Small intestine (tissue), 7 donors: ENCODE measurements around the gene CTBS. TPM values are rescaled to one million over a fixed set of nuclear protein-coding genes. Genes with fewer than 3 reads are reported as not detected.
"Not testable (repeated sequence)": the region's sequence is repeated elsewhere in the genome, so short reads cannot be mapped to it uniquely, and the experiment has no call there.

Experiments
- DNase-seq, 2 donors: peaks; one replicate each; pipeline versions ENCODE4 v3.0.0 to v3.0.0-alpha.2; 2013
- FAIRE-seq: peaks from 2 replicates; lab custom pipeline; 2012; peaks lifted over from hg19 to GRCh38; lab: Jason Lieb, UNC
- H3K27ac ChIP-seq, 3 donors: one replicate each; pipeline ENCODE4 v1.5.1; 2013; ENCODE audit warnings: low read length in 2 of 3, mild to moderate bottlenecking in 2 of 3, control low read depth in 1 of 3, inconsistent platforms in 1 of 3, low read depth in 1 of 3, moderate library complexity in 1 of 3
- H3K27me3 ChIP-seq, 3 donors: one replicate each; pipeline ENCODE4 v1.6.1; 2013; ENCODE audit warnings: low read length in 3 of 3, inconsistent platforms in 1 of 3; ENCODE audit not compliant: control insufficient read depth in 3 of 3, insufficient read depth in 3 of 3
- H3K36me3 ChIP-seq, 3 donors: one replicate each; pipeline ENCODE4 v1.6.1; 2013; ENCODE audit warnings: low read length in 3 of 3, inconsistent platforms in 1 of 3, low read depth in 1 of 3, mild to moderate bottlenecking in 1 of 3, moderate library complexity in 1 of 3; ENCODE audit not compliant: control insufficient read depth in 3 of 3, insufficient read depth in 2 of 3
- H3K4me1 ChIP-seq, 3 donors: one replicate each; pipeline ENCODE4 v1.6.1; 2013; ENCODE audit warnings: low read length in 2 of 3, inconsistent platforms in 1 of 3, low read depth in 1 of 3, mild to moderate bottlenecking in 1 of 3, moderate library complexity in 1 of 3; ENCODE audit not compliant: control insufficient read depth in 3 of 3, insufficient read depth in 2 of 3
- H3K4me3 ChIP-seq, 3 donors: one replicate each; pipeline ENCODE4 v1.5.1; 2013; ENCODE audit warnings: low read length in 3 of 3, control low read depth in 1 of 3, inconsistent platforms in 1 of 3, low read depth in 1 of 3, mild to moderate bottlenecking in 1 of 3, moderate library complexity in 1 of 3
- H3K9me3 ChIP-seq, 2 donors: one replicate each; pipeline ENCODE4 v1.6.1; 2013; ENCODE audit warnings: low read depth in 1 of 2, low read length in 1 of 2; ENCODE audit not compliant: control insufficient read depth in 2 of 2, insufficient read depth in 1 of 2
- WGBS, 3 donors: extraction: QIAGEN DNeasy Blood & Tissue Kit; methylation state at CpG; one replicate each; pipeline ENCODE4 v1.1.7; 2013; 5-methylcytosine and 5-hydroxymethylcytosine counted together
- polyA plus RNA-seq, 4 donors: library from polyadenylated mRNA; stranded (reverse) in 3 of 4; unstranded in 1 of 4; fragments of 200-250 nt in 3 of 4; fragments of 120-200 nt in 1 of 4; gene quantifications; one replicate each; pipeline versions ENCODE4 v1.2.1 to v1.2.3, GENCODE V29; 2013
- donor health status: healthy with polysubstance abuse.
- donor health status: control.
- donor health status: control.
- donor health status: Bipolar disorder and iron deficiency.
- donor health status: healthy.

Gene CTBS
- polyA plus RNA-seq, 4 donors, result 4.5 to 29.3 (median 7.3) TPM

DNA sequence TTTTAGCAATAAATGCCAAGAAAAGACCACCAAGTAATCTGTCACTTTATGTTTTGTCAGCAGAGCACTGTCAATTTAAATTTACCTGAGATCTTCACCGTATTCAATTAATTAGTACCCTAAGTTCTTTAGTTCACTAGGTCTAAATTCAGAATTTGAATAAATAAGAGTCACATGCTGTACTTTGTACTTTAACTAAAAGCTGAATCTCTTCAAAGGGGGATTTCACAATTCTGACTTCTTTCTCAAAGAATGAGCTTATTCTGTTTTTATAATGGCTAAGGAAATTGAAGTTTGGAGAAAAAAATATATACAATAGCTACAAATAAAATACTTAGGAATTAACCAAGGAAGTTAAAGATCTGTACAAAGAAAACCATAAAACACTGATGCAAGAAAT, 65.7 kb downstream of the CTBS start:
- FAIRE-seq (no peak), DNase-seq (no peak)
- H3K4me3 ChIP-seq, result no peak overlapping the region
- H3K36me3 ChIP-seq, result peaks cover 0 to 3% (median 0%) of the 10 kb centered on the region in 3 donors
- WGBS, 3 donors, result 93 to 98% (median 97%) methylated on average over 1 of the region's 1 CpG
- H3K27me3 ChIP-seq, result no peaks in the 10 kb centered on the region
- no peak overlapping the region for H3K27ac ChIP-seq
- H3K9me3 ChIP-seq, result peaks cover 0 to 8% of the 10 kb centered on the region in 2 donors
- H3K4me1 ChIP-seq, result peaks cover 2 to 14% (median 11%) of the 10 kb centered on the region in 3 donors

DNA sequence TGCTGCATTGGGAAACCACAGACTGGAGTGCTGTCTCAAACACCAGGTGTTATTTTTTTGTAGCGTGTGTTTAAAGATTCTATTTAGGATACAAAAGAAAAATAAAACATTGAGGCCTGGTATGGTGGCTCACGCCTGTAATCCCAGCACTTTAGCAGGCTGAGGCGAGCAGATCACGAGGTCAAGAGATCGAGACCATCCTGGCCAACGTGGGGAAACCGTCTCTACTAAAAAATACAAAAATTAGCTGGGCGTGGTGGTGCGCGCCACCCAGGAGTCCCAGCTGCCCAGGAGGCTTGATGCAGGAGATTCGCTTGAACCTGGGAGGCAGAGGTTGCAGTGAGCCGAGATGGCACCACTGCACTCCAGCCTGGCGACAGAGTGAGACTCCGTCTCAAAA, 66.4 kb downstream of the CTBS start:
- H3K27ac ChIP-seq, H3K27me3 ChIP-seq, H3K4me3 ChIP-seq, H3K36me3 ChIP-seq, H3K9me3 ChIP-seq, FAIRE-seq, DNase-seq: not testable (repeated sequence)
- H3K4me1 ChIP-seq, result peaks cover 4 to 19% (median 17%) of the 10 kb centered on the region in 3 donors
- 91 to 96% (median 96%) methylated on average over 14 of the region's 14 CpGs for WGBS, 3 donors

DNA sequence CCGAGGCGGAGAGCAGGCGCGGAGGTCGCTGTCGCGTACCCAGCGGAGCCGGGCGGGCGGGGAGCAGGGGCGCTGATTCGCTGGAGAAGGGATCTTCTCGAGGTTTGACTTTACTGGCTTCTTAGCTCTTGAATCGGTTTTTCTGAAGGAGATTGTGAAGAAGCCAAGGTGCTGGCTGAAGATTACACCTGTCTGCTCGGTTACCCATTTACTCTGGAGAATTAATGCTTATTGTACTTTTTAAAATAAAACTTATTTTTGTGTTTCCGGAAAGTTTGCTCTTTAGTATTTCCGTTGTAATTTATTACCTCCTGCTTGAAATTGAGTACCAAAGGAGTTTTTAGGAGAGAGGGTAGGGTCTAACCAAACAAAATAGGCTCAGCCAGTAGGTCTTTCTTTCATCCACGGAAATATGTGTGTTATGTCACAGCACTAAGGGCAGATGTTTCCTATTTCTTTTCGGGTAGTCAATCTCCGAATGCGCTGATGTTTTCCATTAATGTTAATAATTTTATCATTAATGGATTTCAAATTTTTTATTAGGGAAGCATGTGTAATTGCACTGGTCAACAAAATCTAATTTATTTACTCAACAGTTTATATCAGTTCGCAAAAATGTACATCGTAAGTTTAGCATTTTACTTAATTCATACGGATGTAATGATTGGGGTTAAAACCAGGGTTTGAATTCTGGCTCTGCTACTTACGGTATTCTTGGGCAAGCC, 67.3 kb downstream of the CTBS start:
- no peaks in the 10 kb centered on the region for H3K27me3 ChIP-seq
- DNase-seq (no peak), FAIRE-seq (no peak)
- peak overlapping the region; percentile 41 to 85 (median 77) for H3K4me3 ChIP-seq
- H3K36me3 ChIP-seq, result peaks cover 0 to 7% (median 0%) of the 10 kb centered on the region in 3 donors
- H3K27ac ChIP-seq, result peak overlapping the region; percentile 93 to 99 (median 98)
- H3K9me3 ChIP-seq, result peaks cover 0 to 8% of the 10 kb centered on the region in 2 donors
- H3K4me1 ChIP-seq, result peaks cover 4 to 20% (median 17%) of the 10 kb centered on the region in 3 donors
- WGBS, 3 donors, result 5 to 11% (median 10%) methylated on average over 26 of the region's 26 CpGs

DNA sequence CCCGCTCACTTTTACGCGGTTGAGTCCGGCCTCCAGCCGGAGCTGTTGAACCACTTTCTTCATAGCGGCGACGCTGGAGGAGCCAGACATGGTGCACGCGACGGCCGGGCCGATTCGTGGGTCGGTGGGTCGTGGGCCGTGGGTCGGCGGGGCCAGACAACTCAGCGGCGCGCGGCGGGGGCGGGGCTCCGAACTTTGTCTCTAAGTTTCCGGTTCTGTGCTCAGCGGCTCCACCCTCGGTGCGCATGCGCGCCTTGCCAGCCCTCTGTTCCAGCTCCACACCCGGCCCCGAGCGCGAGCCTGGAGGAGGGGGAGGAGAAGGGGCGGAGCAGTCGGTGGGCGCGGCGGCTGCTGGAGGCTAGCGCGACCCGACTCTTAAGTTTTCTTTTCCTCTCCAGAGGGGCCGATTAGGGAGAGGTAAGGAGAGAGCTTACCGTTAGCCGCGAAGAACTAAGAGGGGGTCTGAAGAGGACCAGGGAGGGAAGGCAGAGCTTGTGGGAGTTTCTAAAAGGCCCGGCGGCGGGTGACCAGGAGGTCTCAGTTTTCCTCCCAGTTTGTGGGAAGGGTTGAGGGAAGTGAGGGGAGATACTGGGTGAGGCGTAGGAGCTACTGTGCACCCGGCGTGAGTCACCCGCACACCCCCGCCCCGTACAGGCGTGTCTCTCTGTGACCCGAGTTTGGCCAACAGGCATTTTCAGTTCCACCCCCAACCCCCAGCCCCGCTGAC, 68.1 kb downstream of the CTBS start, which contains the start of the genes GNG5 and SPATA1:
Gene GNG5 (minus strand): TSS at position 580 of the 727 bp plus-strand sequence. CDS start 490 bp downstream, at position 90.
Gene SPATA1 (plus strand): TSS at position 385 of the 727 bp plus-strand sequence. CDS start 9,974 bp downstream, outside the sequence.
- H3K36me3 ChIP-seq, result peaks cover 0 to 7% (median 0%) of the 10 kb centered on the region in 3 donors
- H3K27ac ChIP-seq, result peak within 1 kb of the TSS; percentile 93 to 99 (median 98)
- 0 to 1% (median 1%) methylated on average over 57 to 60 of the region's 60 CpGs for WGBS, 3 donors
- H3K27me3 ChIP-seq, result no peaks in the 10 kb centered on the region
- H3K4me3 ChIP-seq, result peak within 1 kb of the TSS; percentile 41 to 85 (median 77)
- peaks cover 4 to 20% (median 17%) of the 10 kb centered on the region in 3 donors for H3K4me1 ChIP-seq
- FAIRE-seq (no peak), DNase-seq (peak; percentile 99 to 100)
- H3K9me3 ChIP-seq, result peaks cover 0 to 8% of the 10 kb centered on the region in 2 donors

DNA sequence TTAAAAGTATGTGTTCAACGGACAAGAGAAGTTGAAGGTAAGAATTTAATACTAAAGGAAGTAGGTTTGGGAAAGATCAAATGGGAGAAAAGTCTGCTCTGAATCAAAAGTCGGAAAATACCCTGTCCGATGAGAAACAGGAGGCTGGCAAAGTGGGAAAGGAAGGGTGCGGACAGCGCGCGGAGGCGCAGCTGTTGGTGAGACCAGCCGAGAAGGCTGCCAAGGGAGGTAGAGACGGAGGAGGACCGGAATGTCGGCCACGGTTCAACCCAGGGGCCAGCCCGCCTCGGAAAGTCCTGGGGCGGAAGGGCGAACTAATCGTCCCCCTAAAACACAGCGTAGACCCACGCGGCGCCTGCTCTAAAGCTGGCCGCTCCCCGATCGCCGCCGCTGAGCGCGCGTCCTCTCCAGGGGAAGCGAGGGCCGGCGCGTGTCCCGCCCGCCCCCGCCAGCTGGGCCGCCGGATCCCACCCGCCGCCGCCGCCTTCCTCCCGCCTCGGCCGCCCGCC, 68.7 kb downstream of the CTBS start:
- Histone ChIP-seq H3K27me3 (no peaks in the 10 kb centered on the region), H3K4me3 (peak overlapping the region; percentile 41 to 85 (median 77)), H3K4me1 (peaks cover 4 to 20% (median 17%) of the 10 kb centered on the region in 3 donors), H3K27ac (peak overlapping the region; percentile 84 to 99 (median 93)), H3K36me3 (peaks cover 0 to 7% (median 0%) of the 10 kb centered on the region in 3 donors), H3K9me3 (peaks cover 0 to 8% of the 10 kb centered on the region in 2 donors)
- DNase-seq (peak in 1 of 2 donors; percentile 50), FAIRE-seq (no peak)
- 0% methylated on average over 22 to 47 of the region's 47 CpGs for WGBS, 3 donors

DNA sequence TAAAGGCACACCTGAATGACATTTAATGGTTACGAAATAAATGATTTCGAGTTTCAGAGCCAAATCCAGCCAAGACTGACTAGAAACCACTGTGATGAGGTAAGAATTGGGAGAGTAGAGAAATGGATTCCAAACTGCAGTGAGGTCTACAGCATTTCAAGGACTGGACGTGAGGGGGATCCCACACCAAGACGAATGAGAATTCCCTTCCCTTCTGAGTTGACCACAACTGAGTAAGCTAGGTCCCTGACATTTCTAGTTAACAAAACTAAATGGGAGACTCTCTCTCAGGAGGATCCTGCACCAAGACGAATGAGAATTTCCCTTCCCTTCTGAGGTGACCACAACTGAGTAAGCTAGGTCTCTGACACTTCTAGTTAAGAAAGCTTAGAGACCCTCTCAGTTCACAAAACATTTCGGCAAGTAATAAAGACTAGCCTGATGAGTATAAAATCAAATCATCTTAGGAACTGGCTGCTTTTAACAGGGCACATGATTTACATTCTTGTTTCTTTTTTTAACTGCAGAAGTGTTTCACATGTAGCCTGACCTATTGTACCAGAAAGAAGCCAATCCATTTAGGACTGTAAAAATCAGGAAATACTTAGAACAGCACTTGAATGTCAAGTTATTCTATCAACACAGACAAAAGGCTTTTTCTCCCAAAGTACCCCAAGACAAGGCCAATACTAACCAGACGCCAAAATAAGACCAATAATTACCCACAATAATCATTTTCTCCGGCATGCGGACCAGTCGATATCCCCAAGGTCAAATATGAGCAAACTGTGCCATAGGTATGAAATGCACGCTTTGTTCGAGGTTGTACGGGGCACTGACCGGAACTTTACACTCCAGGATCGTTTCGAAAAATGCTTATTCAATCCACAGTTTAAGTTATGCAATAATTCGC, 69.4 kb downstream of the CTBS start:
- peak overlapping the region; percentile 84 to 99 (median 93) for H3K27ac ChIP-seq
- peaks cover 0 to 6% (median 0%) of the 10 kb centered on the region in 3 donors for H3K36me3 ChIP-seq
- DNase-seq (peak; percentile 57 to 76), FAIRE-seq (no peak)
- peaks cover 0 to 7% of the 10 kb centered on the region in 2 donors for H3K9me3 ChIP-seq
- H3K27me3 ChIP-seq, result no peaks in the 10 kb centered on the region
- peak overlapping the region; percentile 41 to 85 (median 77) for H3K4me3 ChIP-seq
- peaks cover 4 to 20% (median 17%) of the 10 kb centered on the region in 3 donors for H3K4me1 ChIP-seq
- WGBS, 3 donors, result 1 to 6% (median 3%) methylated on average over 17 of the region's 17 CpGs

DNA sequence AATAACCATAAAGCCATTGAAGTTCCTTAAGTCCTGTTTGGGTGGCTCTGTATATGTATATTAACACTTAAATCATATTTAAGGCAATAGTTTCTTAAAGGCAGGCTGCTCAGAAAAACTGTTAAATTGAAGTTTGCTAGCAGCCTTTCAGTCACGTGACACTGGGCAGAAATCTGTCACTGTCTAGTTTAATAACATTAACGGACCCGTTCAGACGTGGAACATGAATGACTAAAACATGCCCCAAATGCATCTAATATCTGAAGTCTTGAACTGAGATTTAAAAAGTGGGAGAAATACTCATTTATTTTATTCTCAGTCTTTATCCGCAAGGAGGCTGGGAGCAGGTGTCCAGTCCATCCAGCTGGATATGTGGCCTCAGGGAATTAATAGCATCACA, 71.3 kb downstream of the CTBS start:
- H3K27ac ChIP-seq, result no peak overlapping the region
- FAIRE-seq, result no peak
- H3K4me1 ChIP-seq, result peaks cover 4 to 20% (median 17%) of the 10 kb centered on the region in 3 donors
- WGBS, 3 donors, result 44 to 58% (median 55%) methylated on average over 5 of the region's 5 CpGs
- H3K36me3 ChIP-seq, result peaks cover 0 to 8% (median 4%) of the 10 kb centered on the region in 3 donors
- H3K9me3 ChIP-seq, result peaks cover 0 to under 1% of the 10 kb centered on the region in 2 donors
- H3K4me3 ChIP-seq, result no peak overlapping the region
- no peaks in the 10 kb centered on the region for H3K27me3 ChIP-seq
- DNase-seq, result no peak
